ENCODE data around the gene HSP90AA1.
"Not testable (repeated sequence)": the region's sequence is repeated elsewhere in the genome, so short reads cannot be mapped to it uniquely, and the experiment has no call there.

Gene HSP90AA1

GRCh38 chr14:102081231-102082080 lies 5.4 kb downstream of the HSP90AA1 start:
- no peak for TF ChIP-seq MYC (IDR thresholded peaks at IDR 0.05; ENCODE audit: low read depth, low read length)
- TF ChIP-seq POLR2A (IDR thresholded peaks at IDR 0.05; ENCODE audit: extremely low read depth, insufficient read length), result no peak
- peak overlapping the region; percentile 92 for H3K4me3 ChIP-seq (ENCODE audit: low read depth, low read length)
- DNase-seq (ENCODE audit: low read depth), result no peak

GRCh38 chr14:102080183-102081080 lies 6.4 kb downstream of the HSP90AA1 start:
- TF ChIP-seq POLR2A (IDR thresholded peaks at IDR 0.05; ENCODE audit: extremely low read depth, insufficient read length) (no peak), MYC (IDR thresholded peaks at IDR 0.05; ENCODE audit: low read depth, low read length) (no peak), MAX (IDR thresholded peaks at IDR 0.05; ENCODE audit: low read depth, low read length) (no peak), CTCF (IDR thresholded peaks at IDR 0.05; ENCODE audit: low read depth, low read length) (no peak)
- no peak for DNase-seq (ENCODE audit: low read depth)
- peak overlapping the region; percentile 92 for H3K4me3 ChIP-seq (ENCODE audit: low read depth, low read length)

- no peak overlapping the region for H3K4me3 ChIP-seq (ENCODE audit: low read depth, low read length)
- DNase-seq (ENCODE audit: low read depth), result no peak
- TF ChIP-seq CTCF (IDR thresholded peaks at IDR 0.05; ENCODE audit: low read depth, low read length), result no peak
- no peak for TF ChIP-seq POLR2A (IDR thresholded peaks at IDR 0.05; ENCODE audit: extremely low read depth, insufficient read length)
- TF ChIP-seq MYC (IDR thresholded peaks at IDR 0.05; ENCODE audit: low read depth, low read length), result no peak
- TF ChIP-seq MAX (IDR thresholded peaks at IDR 0.05; ENCODE audit: low read depth, low read length), result no peak
These were observed 7.2 kb downstream of the HSP90AA1 start for GRCh38 chr14:102079700-102079979.

- TF ChIP-seq MYC (IDR thresholded peaks at IDR 0.05; ENCODE audit: low read depth, low read length) (no peak), POLR2A (IDR thresholded peaks at IDR 0.05; ENCODE audit: extremely low read depth, insufficient read length) (no peak), MAX (IDR thresholded peaks at IDR 0.05; ENCODE audit: low read depth, low read length) (no peak), CTCF (IDR thresholded peaks at IDR 0.05; ENCODE audit: low read depth, low read length) (no peak)
- peak; percentile 36 for DNase-seq (ENCODE audit: low read depth)
- no peak overlapping the region for H3K4me3 ChIP-seq (ENCODE audit: low read depth, low read length)
These were observed 7.8 kb downstream of the HSP90AA1 start for GRCh38 chr14:102078831-102079699.

GRCh38 chr14:102078361-102078791 lies 8.5 kb downstream of the HSP90AA1 start:
- not testable (repeated sequence) for DNase-seq (ENCODE audit: low read depth); H3K4me3 ChIP-seq (ENCODE audit: low read depth, low read length)

- no peak overlapping the region for H3K4me3 ChIP-seq (ENCODE audit: low read depth, low read length)
- TF ChIP-seq MAX (IDR thresholded peaks at IDR 0.05; ENCODE audit: low read depth, low read length), result no peak
- no peak for TF ChIP-seq CTCF (IDR thresholded peaks at IDR 0.05; ENCODE audit: low read depth, low read length)
- no peak for TF ChIP-seq MYC (IDR thresholded peaks at IDR 0.05; ENCODE audit: low read depth, low read length)
- no peak for TF ChIP-seq POLR2A (IDR thresholded peaks at IDR 0.05; ENCODE audit: extremely low read depth, insufficient read length)
These were observed 9.5 kb downstream of the HSP90AA1 start for GRCh38 chr14:102077382-102077709.

More at GRCh38 chr14:102077382-102077709, 9.5 kb downstream of the HSP90AA1 start:
- DNase-seq (ENCODE audit: low read depth), result peak; percentile 32

Data from NB4 (cell line).